Measurements from ENCODE around the gene HSPA4L. TPM values are rescaled to one million over a fixed set of nuclear protein-coding genes. Genes with fewer than 3 reads are reported as not detected.
A peak's percentile ranks its signal among the peaks of the same experiment; 100 is the strongest.

The HSPA4L gene
- total and polyA plus RNA-seq, 10 of the 15 experiments (the other 5 are each of a cell fraction or from before 2014, with no cell fraction given) = 8.6 to 40.5 (median 21.4) TPM

DNA sequence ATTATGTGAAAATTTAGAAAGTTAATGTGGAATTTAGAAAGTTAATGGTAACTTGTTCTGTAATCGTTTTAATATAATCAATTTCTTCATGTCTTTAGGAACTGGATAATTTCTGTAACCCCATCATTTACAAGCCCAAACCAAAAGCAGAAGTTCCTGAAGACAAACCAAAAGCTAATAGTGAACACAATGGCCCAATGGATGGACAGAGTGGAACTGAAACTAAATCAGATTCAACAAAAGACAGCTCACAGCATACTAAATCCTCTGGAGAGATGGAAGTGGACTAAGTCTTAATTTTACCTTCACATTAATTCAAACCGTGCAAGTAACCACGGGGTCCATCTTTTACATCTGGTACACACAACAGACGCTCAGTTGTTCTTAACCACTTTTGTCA, 50.5 kb downstream of the HSPA4L start (continued):
- TF ChIP-seq, protein P1, sequence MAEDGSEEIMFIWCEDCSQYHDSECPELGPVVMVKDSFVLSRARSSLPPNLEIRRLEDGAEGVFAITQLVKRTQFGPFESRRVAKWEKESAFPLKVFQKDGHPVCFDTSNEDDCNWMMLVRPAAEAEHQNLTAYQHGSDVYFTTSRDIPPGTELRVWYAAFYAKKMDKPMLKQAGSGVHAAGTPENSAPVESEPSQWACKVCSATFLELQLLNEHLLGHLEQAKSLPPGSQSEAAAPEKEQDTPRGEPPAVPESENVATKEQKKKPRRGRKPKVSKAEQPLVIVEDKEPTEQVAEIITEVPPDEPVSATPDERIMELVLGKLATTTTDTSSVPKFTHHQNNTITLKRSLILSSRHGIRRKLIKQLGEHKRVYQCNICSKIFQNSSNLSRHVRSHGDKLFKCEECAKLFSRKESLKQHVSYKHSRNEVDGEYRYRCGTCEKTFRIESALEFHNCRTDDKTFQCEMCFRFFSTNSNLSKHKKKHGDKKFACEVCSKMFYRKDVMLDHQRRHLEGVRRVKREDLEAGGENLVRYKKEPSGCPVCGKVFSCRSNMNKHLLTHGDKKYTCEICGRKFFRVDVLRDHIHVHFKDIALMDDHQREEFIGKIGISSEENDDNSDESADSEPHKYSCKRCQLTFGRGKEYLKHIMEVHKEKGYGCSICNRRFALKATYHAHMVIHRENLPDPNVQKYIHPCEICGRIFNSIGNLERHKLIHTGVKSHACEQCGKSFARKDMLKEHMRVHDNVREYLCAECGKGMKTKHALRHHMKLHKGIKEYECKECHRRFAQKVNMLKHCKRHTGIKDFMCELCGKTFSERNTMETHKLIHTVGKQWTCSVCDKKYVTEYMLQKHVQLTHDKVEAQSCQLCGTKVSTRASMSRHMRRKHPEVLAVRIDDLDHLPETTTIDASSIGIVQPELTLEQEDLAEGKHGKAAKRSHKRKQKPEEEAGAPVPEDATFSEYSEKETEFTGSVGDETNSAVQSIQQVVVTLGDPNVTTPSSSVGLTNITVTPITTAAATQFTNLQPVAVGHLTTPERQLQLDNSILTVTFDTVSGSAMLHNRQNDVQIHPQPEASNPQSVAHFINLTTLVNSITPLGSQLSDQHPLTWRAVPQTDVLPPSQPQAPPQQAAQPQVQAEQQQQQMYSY (CRISPR knock-in tag; IDR thresholded peaks at IDR 0.05) = no peak
- no peak for TF ChIP-seq MXI1 (IDR thresholded peaks at IDR 0.05; ENCODE audit: low read depth, low read length)
- no peak for TF ChIP-seq FOXK2 (IDR thresholded peaks at IDR 0.05)
- TF ChIP-seq NBN (IDR thresholded peaks at IDR 0.05) = peak; percentile 42; the same call in 1 of the 2 replicates
- no peak for TF ChIP-seq CEBPB (IDR thresholded peaks at IDR 0.05; ENCODE audit: borderline replicate concordance in 1 of 2, low read depth in 2 of 2, low read length in 2 of 2)
- TF ChIP-seq RFX5 (IDR thresholded peaks at IDR 0.05; ENCODE audit: low read depth, low read length) = no peak

- Histone ChIP-seq H3K9me3 (replicated peaks; ENCODE audit: control insufficient read depth, insufficient read depth, low read length) (peaks cover 3% of the 10 kb centered on the region; the same call in 2 of the 3 replicates), H2AFZ (ENCODE audit: control insufficient read depth, low read depth, low read length) (no peak overlapping the region), H3K79me2 (ENCODE audit: control insufficient read depth, insufficient read depth, low read length) (no peaks in the 10 kb centered on the region), H4K20me1 (ENCODE audit: control insufficient read depth, insufficient read depth) (no peaks in the 10 kb centered on the region), H3K27ac (ENCODE audit: control insufficient read depth, insufficient read depth) (no peak overlapping the region), H3K4me1 (ENCODE audit: control insufficient read depth, insufficient read depth, low read length) (no peaks in the 10 kb centered on the region), H3K36me3 (ENCODE audit: control insufficient read depth in 2 of 2, insufficient read depth in 2 of 2, low read length in 1 of 2) (no peaks in the 10 kb centered on the region), H3K4me3 (no peak overlapping the region), H3K4me2 (ENCODE audit: control insufficient read depth, insufficient read depth) (no peak overlapping the region), H3K27me3 (replicated peaks in 1 of 2; ENCODE audit: control insufficient read depth in 2 of 2, insufficient read depth in 2 of 2, low read length in 1 of 2) (no peaks in the 10 kb centered on the region), H3K9ac (ENCODE audit: control insufficient read depth, insufficient read depth, low read length) (no peak overlapping the region)
- SMC1A ChIA-PET (ENCODE audit: uncharacterized antibody, unreplicated experiment) = interaction anchor here (1.6 kb wide), 1 partner anchor 14 kb away, joined by 3 read pairs; no protein-coding TSS in a partner anchor
- CTCF ChIA-PET = no interaction called here
- RAD21 ChIA-PET (ENCODE audit: unreplicated experiment) = no interaction called here
- no peak for DNase-seq (ENCODE audit: low read depth, low spot score)
- in situ Hi-C loops (cut with MboI) (no loop called here), intact Hi-C loops (cut with micrococcal nuclease; ENCODE audit: unreplicated experiment) (no loop called here)
- TF ChIP-seq, protein P2, sequence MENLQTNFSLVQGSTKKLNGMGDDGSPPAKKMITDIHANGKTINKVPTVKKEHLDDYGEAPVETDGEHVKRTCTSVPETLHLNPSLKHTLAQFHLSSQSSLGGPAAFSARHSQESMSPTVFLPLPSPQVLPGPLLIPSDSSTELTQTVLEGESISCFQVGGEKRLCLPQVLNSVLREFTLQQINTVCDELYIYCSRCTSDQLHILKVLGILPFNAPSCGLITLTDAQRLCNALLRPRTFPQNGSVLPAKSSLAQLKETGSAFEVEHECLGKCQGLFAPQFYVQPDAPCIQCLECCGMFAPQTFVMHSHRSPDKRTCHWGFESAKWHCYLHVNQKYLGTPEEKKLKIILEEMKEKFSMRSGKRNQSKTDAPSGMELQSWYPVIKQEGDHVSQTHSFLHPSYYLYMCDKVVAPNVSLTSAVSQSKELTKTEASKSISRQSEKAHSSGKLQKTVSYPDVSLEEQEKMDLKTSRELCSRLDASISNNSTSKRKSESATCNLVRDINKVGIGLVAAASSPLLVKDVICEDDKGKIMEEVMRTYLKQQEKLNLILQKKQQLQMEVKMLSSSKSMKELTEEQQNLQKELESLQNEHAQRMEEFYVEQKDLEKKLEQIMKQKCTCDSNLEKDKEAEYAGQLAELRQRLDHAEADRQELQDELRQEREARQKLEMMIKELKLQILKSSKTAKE (IDR thresholded peaks at IDR 0.05; ENCODE audit: low read depth, poor library complexity, severe bottlenecking) = no peak
- TF ChIP-seq YBX1 (IDR thresholded peaks at IDR 0.05) = no peak
- TF ChIP-seq NFIC (IDR thresholded peaks at IDR 0.05; ENCODE audit: low read depth, low read length) = no peak
- no peak for TF ChIP-seq RAD51 (IDR thresholded peaks at IDR 0.05)
- no peak for TF ChIP-seq CHD4 (IDR thresholded peaks at IDR 0.05)
- TF ChIP-seq ZNF217 (IDR thresholded peaks at IDR 0.05) = no peak
- no peak for TF ChIP-seq EP300 (IDR thresholded peaks at IDR 0.05; ENCODE audit: borderline replicate concordance in 1 of 2, control insufficient read depth in 1 of 2, low read depth in 2 of 2, low read length in 2 of 2)
- TF ChIP-seq ZBED1 (IDR thresholded peaks at IDR 0.05; ENCODE audit: borderline replicate concordance) = no peak
- TF ChIP-seq POLR2A (IDR thresholded peaks at IDR 0.05; ENCODE audit: low read depth, low read length) = no peak
- FAIRE-seq = no peak
- POLR2A ChIA-PET = no interaction called here
- 78% methylated on average over 12 of the region's 12 CpGs for WGBS (ENCODE audit: insufficient coverage, insufficient replicate concordance, low lambda C conversion rate, missing lambda C conversion rate)
- no TSS peak for BruUV-seq (replicated peaks)
- ATAC-seq = peak; percentile 29
Observed at GRCh38 chr4:127843704-127844600, 61.8 kb downstream of the HSPA4L start.
